ENCODE results near the gene FAM83C. TPM values are rescaled to one million over a fixed set of nuclear protein-coding genes. Genes with fewer than 3 reads are reported as not detected.
"Not testable (repeated sequence)": the region's sequence is repeated elsewhere in the genome, so short reads cannot be mapped to it uniquely, and the experiment has no call there.

The FAM83C gene
- total RNA-seq, 1 donor: not detected

DNA sequence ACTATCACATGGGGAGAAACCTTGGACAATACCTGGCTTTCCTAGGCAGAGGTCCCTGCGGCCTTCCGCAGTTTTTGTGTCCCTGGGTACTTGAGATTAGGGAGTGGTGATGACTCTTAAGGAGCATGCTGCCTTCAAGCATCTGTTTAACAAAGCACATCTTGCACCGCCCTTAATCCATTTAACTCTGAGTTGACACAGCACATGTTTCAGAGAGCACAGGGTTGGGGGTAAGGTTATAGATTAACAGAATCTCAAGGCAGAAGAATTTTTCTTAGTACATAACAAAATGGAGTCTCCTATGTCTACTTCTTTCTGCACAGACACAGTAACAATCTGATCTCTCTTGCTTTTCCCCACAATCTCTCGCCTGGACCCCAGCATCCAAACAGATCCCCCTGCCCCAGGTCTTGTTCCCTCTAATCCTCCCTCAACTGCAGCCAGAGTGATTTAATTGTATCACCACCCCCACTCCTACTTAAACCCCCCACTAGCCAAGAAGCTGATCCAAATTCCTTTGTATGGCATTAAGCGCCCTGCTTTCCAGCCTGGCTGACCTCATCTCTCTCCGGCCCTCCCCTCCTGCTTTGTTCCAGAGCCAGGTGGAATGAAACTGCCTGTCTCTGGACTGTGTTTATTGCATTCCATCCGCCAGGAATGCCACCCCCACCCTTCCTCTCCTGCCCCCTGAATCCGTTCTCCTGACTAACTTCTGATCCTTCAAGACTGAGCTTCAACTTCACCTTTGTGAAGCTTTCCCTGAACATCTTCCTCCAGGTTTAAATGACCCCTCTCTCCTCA is 29.3 kb downstream of the FAM83C start:
- DNase-seq (ENCODE audit: low read depth): peak; percentile 74
- TF ChIP-seq, protein P1, sequence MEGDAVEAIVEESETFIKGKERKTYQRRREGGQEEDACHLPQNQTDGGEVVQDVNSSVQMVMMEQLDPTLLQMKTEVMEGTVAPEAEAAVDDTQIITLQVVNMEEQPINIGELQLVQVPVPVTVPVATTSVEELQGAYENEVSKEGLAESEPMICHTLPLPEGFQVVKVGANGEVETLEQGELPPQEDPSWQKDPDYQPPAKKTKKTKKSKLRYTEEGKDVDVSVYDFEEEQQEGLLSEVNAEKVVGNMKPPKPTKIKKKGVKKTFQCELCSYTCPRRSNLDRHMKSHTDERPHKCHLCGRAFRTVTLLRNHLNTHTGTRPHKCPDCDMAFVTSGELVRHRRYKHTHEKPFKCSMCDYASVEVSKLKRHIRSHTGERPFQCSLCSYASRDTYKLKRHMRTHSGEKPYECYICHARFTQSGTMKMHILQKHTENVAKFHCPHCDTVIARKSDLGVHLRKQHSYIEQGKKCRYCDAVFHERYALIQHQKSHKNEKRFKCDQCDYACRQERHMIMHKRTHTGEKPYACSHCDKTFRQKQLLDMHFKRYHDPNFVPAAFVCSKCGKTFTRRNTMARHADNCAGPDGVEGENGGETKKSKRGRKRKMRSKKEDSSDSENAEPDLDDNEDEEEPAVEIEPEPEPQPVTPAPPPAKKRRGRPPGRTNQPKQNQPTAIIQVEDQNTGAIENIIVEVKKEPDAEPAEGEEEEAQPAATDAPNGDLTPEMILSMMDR (IDR thresholded peaks at IDR 0.05; ENCODE audit: insufficient read depth, low read length): peak; percentile 14
- not testable (repeated sequence) for H3K4me3 ChIP-seq (ENCODE audit: low read depth, low read length)

DNA sequence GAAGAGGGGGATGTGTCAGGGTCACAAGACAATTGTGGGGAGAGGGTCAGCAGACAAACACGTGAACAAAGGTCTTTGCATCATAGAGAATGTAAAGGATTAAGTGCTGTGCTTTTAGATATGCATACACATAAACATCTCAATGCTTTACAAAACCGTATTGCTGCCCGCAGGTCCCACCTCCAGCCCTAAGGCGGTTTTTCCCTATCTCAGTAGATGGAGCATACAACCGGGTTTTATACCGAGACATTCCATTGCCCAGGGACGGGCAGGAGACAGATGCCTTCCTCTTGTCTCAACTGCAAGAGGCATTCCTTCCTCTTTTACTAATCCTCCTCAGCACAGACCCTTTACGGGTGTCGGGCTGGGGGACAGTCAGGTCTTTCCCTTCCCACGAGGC is 29.9 kb downstream of the FAM83C start:
- H3K4me3 ChIP-seq (ENCODE audit: low read depth, low read length); DNase-seq (ENCODE audit: low read depth): not testable (repeated sequence)

DNA sequence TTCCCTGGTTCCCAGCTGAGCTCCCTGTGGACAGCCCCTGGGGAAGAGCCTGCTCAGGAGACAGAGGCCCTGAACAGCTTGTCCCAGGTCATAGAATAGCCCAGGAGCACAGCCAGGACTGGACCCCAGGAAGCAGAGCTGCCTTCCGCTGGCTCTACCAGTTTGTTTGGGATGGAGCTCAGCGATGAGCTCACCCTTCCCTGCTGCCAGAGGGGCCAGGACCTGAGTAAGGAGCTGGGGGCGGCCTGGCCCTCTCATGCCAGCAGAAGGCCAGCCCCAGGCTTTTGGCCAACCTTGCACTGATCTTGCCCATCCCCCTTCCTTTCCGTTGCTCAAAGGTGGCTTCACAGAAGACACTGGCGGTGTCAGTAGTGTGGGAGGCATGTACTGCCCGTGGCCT is 31.8 kb downstream of the FAM83C start:
- no peak for DNase-seq (ENCODE audit: low read depth)
- TF ChIP-seq, protein P1 (IDR thresholded peaks at IDR 0.05; ENCODE audit: insufficient read depth, low read length): no peak
- H3K4me3 ChIP-seq (ENCODE audit: low read depth, low read length): no peak overlapping the region

DNA sequence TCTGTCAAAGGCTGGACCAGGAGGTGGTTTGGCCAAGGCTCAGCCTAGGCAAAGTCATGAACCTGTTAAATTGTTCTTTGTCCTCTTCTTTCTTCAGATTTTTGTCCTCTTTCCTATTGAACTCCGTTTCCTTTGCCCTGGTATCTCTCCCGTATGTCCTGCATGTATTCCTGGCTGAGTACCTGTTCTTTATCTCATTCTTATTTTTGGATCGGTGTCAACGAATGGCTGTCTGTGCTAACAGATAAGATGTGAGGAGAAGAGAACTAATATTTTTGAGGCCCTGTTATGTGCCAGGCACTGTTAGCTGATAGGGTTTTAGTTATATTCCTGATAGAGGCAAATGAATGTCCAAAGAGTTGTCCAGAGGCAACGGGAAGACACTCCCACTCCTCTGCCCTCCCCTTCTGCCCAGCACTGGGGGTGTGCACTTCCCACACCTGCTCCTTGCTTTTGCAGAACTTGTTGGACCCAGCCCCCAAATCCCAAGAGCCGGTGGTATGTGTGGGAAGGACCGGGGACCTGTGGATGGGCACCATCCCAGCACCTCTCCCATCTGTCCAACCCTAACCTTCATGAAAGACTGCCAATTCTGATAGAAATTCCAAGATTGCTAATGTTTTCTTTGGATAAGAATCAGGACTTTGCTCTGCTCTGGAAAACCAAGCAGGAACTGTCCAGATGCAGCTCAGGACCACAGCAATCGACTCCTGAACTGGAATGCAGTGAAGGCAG is 34.9 kb downstream of the FAM83C start:
- TF ChIP-seq, protein P1 (IDR thresholded peaks at IDR 0.05; ENCODE audit: insufficient read depth, low read length): no peak
- H3K4me3 ChIP-seq (ENCODE audit: low read depth, low read length): no peak overlapping the region
- peak; percentile 68 for DNase-seq (ENCODE audit: low read depth)

DNA sequence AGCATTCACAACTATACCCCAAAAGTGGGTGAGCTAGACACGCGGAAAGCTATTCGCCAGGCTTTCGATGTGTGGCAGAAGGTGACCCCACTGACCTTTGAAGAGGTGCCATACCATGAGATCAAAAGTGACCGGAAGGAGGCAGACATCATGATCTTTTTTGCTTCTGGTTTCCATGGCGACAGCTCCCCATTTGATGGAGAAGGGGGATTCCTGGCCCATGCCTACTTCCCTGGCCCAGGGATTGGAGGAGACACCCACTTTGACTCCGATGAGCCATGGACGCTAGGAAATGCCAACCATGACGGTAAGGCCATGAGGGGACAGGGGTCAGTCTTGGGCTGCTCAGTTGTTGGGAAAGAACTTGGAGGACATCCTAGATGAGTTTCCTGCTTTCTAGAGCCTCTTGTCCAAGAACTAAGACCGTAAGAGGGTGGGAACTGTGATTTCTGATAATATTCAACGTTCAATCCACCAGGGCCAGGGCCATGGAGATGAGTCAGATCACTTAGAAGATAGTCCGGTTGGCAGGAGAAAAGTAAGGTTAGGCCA is 37.7 kb downstream of the FAM83C start:
- DNase-seq (ENCODE audit: low read depth): peak; percentile 36
- TF ChIP-seq, protein P1 (IDR thresholded peaks at IDR 0.05; ENCODE audit: insufficient read depth, low read length): no peak
- H3K4me3 ChIP-seq (ENCODE audit: low read depth, low read length): no peak overlapping the region

DNA sequence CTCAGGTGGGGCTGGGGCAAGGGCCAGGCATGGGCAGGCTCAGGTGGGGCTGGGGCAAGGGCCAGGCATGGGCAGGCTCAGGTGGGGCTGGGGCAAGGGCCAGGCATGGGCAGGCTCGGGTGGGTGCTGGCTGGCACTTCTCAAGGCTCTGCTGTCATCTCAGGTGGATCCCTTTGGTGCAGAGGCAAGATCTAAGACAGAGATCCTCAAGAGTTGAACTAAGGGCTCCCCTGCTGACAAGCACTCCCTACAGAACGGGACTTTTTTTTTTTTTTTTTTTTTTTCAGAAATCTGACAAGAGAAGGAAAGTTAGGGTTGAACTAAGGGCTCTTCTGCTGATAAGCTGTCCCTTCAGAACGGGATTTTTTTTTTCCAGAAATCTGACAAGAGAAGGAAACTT is 39.2 kb downstream of the FAM83C start:
- no peak overlapping the region for H3K4me3 ChIP-seq (ENCODE audit: low read depth, low read length)
- TF ChIP-seq, protein P1 (IDR thresholded peaks at IDR 0.05; ENCODE audit: insufficient read depth, low read length): no peak
- DNase-seq (ENCODE audit: low read depth): no peak

DNA sequence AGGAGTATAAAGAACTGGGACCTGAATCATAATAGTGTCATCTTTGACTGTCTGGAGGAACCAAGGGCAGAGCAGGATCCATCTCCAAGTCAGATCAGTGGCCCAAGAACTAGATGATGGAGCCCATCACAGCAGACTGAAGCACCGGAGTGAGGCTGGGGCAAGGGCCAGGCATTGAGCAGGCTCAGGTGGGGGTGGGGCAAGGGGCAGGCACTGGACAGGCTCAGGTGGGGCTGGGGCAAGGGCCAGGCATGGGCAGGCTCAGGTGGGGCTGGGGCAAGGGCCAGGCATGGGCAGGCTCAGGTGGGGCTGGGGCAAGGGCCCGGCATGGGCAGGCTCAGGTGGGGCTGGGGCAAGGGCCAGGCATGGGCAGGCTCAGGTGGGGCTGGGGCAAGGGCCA is 39.6 kb downstream of the FAM83C start:
- H3K4me3 ChIP-seq (ENCODE audit: low read depth, low read length); DNase-seq (ENCODE audit: low read depth): not testable (repeated sequence)
